Smooth muscle cell (in vitro differentiated cells): Measurements from ENCODE around the gene ZNF217. TPM values are rescaled to one million over a fixed set of nuclear protein-coding genes. Genes with fewer than 3 reads are reported as not detected.
"Not testable (repeated sequence)": the region's sequence is repeated elsewhere in the genome, so short reads cannot be mapped to it uniquely, and the experiment has no call there.

Experiments
- DNase-seq: peaks from one replicate; lab custom pipeline; 2025; ENCODE audit not compliant: unreplicated experiment; lab: John Stamatoyannopoulos, UW
- H2AFZ ChIP-seq: fragments of 200-600 bp; sonication (generic); 2 replicates; pipeline ENCODE4 v1.6.0; 2016; ENCODE audit warnings: antibody characterized with exemption, low read depth, mild to moderate bottlenecking
- H3F3A ChIP-seq: fragments of 200-600 bp; sonication (generic); 2 replicates; pipeline ENCODE4 v1.6.0; 2017; ENCODE audit warnings: antibody characterized with exemption, low read depth
- H3K27ac ChIP-seq: fragments of 200-600 bp; sonication (generic); 2 replicates; pipeline ENCODE4 v1.5.1; 2016; ENCODE audit warnings: low read depth, mild to moderate bottlenecking
- H3K27me3 ChIP-seq: fragments of 200-600 bp; sonication (generic); 2 replicates; pipeline ENCODE4 v1.6.1; 2016; ENCODE audit warnings: low read depth, mild to moderate bottlenecking
- H3K36me3 ChIP-seq: fragments of 200-600 bp; sonication (generic); 2 replicates; pipeline ENCODE4 v1.5.1; 2016; ENCODE audit warnings: low read depth
- H3K4me1 ChIP-seq: fragments of 200-600 bp; sonication (generic); 2 replicates; pipeline ENCODE4 v1.5.1; 2016; ENCODE audit warnings: low read depth
- H3K4me2 ChIP-seq: fragments of 200-600 bp; sonication (generic); 2 replicates; pipeline ENCODE4 v1.6.0; 2016; ENCODE audit warnings: mild to moderate bottlenecking
- H3K4me3 ChIP-seq: fragments of 200-600 bp; sonication (generic); 2 replicates; pipeline ENCODE4 v1.5.1; 2016; ENCODE audit warnings: mild to moderate bottlenecking
- H3K79me2 ChIP-seq: fragments of 200-600 bp; sonication (generic); 2 replicates; pipeline ENCODE4 v1.6.0; 2016; ENCODE audit warnings: low read depth, mild to moderate bottlenecking
- H3K9ac ChIP-seq: fragments of 200-600 bp; sonication (generic); 2 replicates; pipeline ENCODE4 v1.6.0; 2016; ENCODE audit warnings: low read depth
- H3K9me3 ChIP-seq: fragments of 200-600 bp; sonication (generic); replicated peaks from 2 replicates; pipeline ENCODE4 v1.5.1; 2016; ENCODE audit warnings: low read depth
- H4K20me1 ChIP-seq: fragments of 200-600 bp; sonication (generic); 2 replicates; pipeline ENCODE4 v1.6.0; 2016; ENCODE audit warnings: low read depth
- CTCF ChIP-seq: fragments of 200-600 bp; sonication (generic); IDR thresholded peaks from 2 replicates; pipeline ENCODE4 v1.5.1; 2017; ENCODE audit warnings: borderline replicate concordance, mild to moderate bottlenecking, antibody characterized with exemption; ENCODE audit not compliant: insufficient read depth, poor library complexity, severe bottlenecking
- WGBS: methylation state at CpG from one replicate; pipeline ENCODE4 v1.1.7; 2016; ENCODE audit warnings: low lambda C conversion rate; 5-methylcytosine and 5-hydroxymethylcytosine counted together
- polyA plus RNA-seq: library from polyadenylated mRNA; unstranded; fragments of >200 nt; fragmentation: Nextera tagmentation; extraction: Ambion mirVana; gene quantifications from 2 replicates; pipeline ENCODE4 v1.2.1, GENCODE V29; 2016
- total RNA-seq: library from RNA; depleted of rRNA; stranded (reverse); fragments of >200 nt; gene quantifications from 2 replicates; pipeline ENCODE4 v1.2.3, GENCODE V29; 2014

Gene ZNF217
- total and polyA plus RNA-seq, 2 experiments from 2014 or later = 3.9 to 42.2 TPM

- H3K27ac ChIP-seq = no peak overlapping the region
- H3K9ac ChIP-seq = no peak overlapping the region
- peaks cover under 1% of the 10 kb centered on the region for H3F3A ChIP-seq
- no peak overlapping the region for H3K4me3 ChIP-seq
- no peak overlapping the region for H2AFZ ChIP-seq
- DNase-seq = no peak
- H4K20me1 ChIP-seq = no peaks in the 10 kb centered on the region
- no peaks in the 10 kb centered on the region for H3K27me3 ChIP-seq
- TF ChIP-seq CTCF = no peak
- 97% methylated on average over 6 of the region's 6 CpGs for WGBS
- no peaks in the 10 kb centered on the region for H3K79me2 ChIP-seq
- peaks cover 4% of the 10 kb centered on the region for H3K4me1 ChIP-seq
- H3K9me3 ChIP-seq = no peaks in the 10 kb centered on the region
- no peak overlapping the region for H3K4me2 ChIP-seq
- H3K36me3 ChIP-seq = no peaks in the 10 kb centered on the region
Observed at GRCh38 chr20:53628076-53628475, 34.4 kb upstream of the ZNF217 start.

GRCh38 chr20:53627001-53627400, 33.4 kb upstream of the ZNF217 start:
- 98% methylated on average over 10 of the region's 10 CpGs for WGBS
- not testable (repeated sequence) for H3K4me3 ChIP-seq, H3K36me3 ChIP-seq, H4K20me1 ChIP-seq, H3K9ac ChIP-seq, H3K27me3 ChIP-seq, DNase-seq, H3K79me2 ChIP-seq, H3K9me3 ChIP-seq, H2AFZ ChIP-seq, H3K4me2 ChIP-seq, H3K27ac ChIP-seq
- Histone ChIP-seq H3F3A (peaks cover 11% of the 10 kb centered on the region), H3K4me1 (peaks cover 11% of the 10 kb centered on the region)

- Histone ChIP-seq H2AFZ (no peak overlapping the region), H3K27ac (no peak overlapping the region), H3K9me3 (no peaks in the 10 kb centered on the region), H3F3A (peaks cover 16% of the 10 kb centered on the region), H3K4me1 (peaks cover 15% of the 10 kb centered on the region), H3K27me3 (no peaks in the 10 kb centered on the region), H3K36me3 (no peaks in the 10 kb centered on the region), H4K20me1 (no peaks in the 10 kb centered on the region), H3K4me2 (no peak overlapping the region), H3K9ac (no peak overlapping the region), H3K4me3 (no peak overlapping the region), H3K79me2 (no peaks in the 10 kb centered on the region)
- WGBS = 97% methylated on average over 2 of the region's 2 CpGs
- no peak for TF ChIP-seq CTCF
- DNase-seq = no peak
Observed at GRCh38 chr20:53626584-53626983, 32.9 kb upstream of the ZNF217 start.

- Histone ChIP-seq H3K27ac (no peak overlapping the region), H3K4me1 (peaks cover 18% of the 10 kb centered on the region), H3K4me2 (no peak overlapping the region), H4K20me1 (no peaks in the 10 kb centered on the region), H3K36me3 (no peaks in the 10 kb centered on the region), H3K9ac (no peak overlapping the region), H3K9me3 (no peaks in the 10 kb centered on the region), H3K79me2 (no peaks in the 10 kb centered on the region), H2AFZ (no peak overlapping the region), H3K4me3 (no peak overlapping the region), H3F3A (peaks cover 26% of the 10 kb centered on the region), H3K27me3 (no peaks in the 10 kb centered on the region)
- DNase-seq = no peak
- WGBS = 95% methylated on average over 9 of the region's 9 CpGs
- no peak for TF ChIP-seq CTCF
Observed at GRCh38 chr20:53625311-53626129, 31.9 kb upstream of the ZNF217 start.

GRCh38 chr20:53624927-53625250, 31.2 kb upstream of the ZNF217 start:
- not testable (repeated sequence) for H3K79me2 ChIP-seq, H3K27me3 ChIP-seq, H3K9me3 ChIP-seq, H4K20me1 ChIP-seq, H3K4me2 ChIP-seq, H3K4me3 ChIP-seq, DNase-seq, H3K36me3 ChIP-seq, H3K27ac ChIP-seq, H3K9ac ChIP-seq, H2AFZ ChIP-seq
- Histone ChIP-seq H3K4me1 (peaks cover 18% of the 10 kb centered on the region), H3F3A (peaks cover 27% of the 10 kb centered on the region)
- 78% methylated on average over 7 of the region's 7 CpGs for WGBS
